Kidney glomerular epithelial cell (primary cell): ENCODE measurements around the gene TIGD3.

Experiments
- DNase-seq: peaks from one replicate; lab custom pipeline; 2025; lab: John Stamatoyannopoulos, UW

TIGD3 gene

DNA sequence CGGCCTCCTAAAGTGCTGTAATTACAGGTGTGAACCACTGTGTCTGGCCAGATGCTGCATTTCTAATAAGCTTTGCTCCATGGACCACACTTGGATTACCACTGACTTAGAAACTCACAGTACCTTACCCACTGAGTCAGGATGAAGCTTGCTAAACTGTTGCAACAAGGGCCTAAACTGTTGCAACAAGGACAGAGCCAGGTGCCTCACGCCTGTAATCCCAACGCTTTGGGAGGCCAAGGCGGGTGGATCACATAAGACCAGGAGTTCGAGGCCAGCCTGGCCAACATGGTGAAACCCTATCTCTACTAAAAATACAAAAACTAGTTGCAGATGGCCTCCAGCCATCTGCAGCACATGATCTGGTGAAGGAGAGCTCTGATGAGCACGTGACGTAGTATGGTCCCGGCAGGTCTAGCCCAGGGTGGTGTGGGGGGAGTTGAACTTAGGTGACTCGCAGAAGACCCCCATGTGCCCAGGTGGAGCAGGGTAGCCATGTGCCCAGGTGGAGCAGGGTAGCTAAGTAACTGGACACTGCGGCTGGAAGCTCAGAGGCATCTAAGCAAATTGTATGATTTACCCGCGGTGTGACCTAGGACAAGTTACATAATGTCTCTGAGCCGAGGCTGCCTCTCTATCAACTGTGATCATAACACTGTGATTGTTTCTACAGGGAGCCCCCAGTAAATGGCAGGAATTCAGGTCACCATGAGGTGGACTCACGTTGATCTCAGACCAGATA is 19.5 kb downstream of the TIGD3 start:
- DNase-seq: no peak

GRCh38 chr11:65375012-65375411 is 20.5 kb downstream of the TIGD3 start:
- no peak for DNase-seq

- DNase-seq: no peak
These were observed 21.7 kb downstream of the TIGD3 start for GRCh38 chr11:65376138-65376713.

DNA sequence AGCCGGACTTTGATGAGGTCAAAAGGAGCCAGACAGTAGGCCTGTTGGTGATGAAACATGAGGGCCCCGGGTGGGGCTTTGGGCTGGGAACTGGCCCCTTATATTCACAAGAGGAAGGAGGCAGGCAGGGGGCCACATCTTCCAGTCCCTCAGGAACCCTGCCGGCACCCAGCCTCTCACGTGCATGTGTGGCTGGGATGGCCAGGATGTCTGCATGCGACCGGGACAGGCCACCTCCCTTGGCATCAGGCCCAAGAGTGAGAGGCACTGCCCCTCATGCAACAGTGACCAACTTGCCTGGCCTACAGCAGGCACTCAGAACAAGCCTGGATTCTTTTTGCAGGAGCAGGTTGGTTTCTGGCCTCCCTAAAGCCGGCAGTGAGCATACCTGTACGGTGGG is 22.5 kb downstream of the TIGD3 start:
- DNase-seq: no peak

GRCh38 chr11:65377777-65378176 is 23.2 kb downstream of the TIGD3 start:
- DNase-seq: no peak

GRCh38 chr11:65378208-65378927 is 23.8 kb downstream of the TIGD3 start:
- DNase-seq: no peak

DNA sequence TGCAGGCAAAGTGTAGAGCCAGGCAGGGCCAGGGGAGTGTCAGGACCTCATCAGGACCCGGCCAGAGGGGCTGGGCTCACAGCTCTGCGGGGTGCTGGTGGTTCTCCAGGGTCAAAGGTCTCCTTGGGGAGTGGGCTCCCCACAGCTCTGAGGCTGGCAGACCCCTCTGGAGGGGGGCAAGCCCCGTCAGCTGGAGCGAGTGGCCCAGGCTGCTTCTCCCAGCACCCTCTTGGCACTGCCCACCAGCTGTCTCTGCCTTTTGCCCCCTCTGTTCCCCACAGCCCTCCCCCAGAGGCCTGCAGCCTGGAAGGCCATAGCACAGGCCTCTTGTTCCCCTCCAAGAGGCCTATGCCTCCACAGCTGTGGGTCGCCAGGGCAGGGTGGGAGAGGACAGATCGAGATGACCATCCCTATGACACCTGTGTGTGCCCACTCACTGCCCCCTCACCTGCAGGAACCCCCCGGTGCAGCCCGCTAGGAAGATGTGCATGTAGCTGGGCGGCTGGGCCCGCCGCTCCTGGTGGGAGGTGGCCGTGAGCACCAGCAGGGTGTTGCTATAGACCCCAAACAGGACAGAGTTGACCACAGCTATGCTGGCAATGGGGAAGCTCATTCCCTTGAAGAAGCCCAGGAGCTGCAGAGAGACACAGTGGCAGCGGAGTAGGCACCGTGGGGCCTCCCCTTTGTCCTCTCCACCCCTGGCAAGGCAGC is 24.5 kb downstream of the TIGD3 start:
- DNase-seq: no peak

DNA sequence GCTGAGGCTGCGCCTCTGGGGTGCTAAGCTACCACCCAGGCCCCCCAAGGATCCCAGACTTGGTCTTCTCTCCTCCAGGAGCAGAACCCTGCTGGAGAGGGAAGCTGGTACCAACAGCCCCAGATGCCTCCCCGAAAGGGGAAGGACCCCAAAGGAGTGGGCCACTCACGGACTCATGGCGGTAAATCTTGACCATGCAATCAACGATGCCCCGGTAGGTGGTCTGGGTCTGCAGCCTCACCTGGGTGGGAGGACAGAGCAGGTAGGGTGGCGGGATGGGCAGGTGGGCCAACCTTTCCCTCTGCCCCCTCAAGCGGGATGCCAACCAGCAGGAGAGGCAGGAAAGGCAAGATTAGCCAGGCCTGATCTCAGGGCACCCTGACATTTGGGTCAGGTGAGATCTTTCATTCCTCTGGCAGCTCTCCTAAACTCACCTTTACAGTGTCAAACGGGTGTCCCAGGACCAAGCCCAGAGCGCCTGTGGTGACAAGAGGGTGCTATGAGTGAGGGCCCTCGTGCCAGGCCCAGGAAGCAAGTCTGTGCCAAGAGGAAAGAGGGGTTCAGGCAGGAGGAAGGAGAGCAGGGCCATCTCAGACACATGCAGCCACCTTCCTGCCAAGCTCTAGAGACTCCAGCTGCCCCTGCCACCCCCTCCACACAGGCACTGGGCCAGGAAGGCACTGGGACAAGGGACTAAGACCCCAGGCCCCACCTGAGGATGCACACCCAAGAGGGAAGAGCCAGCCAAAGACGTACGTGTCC is 25.3 kb downstream of the TIGD3 start:
- no peak for DNase-seq

DNA sequence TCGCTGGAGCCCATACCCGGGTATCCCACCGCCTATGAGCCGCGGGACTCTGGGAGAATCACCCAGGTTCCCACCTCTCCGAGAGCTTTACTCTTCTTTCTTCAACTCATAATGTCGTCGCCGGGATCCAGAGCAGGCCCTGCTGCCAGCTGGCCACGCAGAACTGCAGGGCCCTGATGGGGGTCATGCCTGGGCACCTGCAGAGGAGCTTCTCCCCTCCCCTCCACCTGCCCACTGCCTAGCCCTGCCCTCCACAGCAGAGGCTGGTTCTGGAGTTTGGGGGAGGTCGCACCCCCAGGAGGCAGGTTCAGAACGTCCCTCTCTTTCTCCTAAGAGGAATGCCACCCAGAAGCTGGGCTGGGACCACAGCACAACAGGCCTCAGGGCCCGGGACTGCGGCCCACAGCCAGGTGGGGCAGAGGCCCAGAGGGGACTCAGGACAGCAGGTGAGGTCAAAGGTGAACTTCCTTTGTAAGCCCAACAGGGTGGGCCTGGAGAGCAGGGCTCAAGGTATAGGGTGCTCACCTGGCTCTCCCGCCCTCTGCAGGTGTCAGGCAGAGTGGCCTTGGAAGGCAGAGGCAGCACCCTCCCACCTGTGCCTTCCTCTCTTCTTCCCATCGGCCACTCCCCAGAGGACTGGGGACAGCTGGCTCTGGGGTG is 26.0 kb downstream of the TIGD3 start:
- no peak for DNase-seq

GRCh38 chr11:65381716-65382032 is 27.1 kb downstream of the TIGD3 start:
- DNase-seq: no peak

GRCh38 chr11:65382033-65382803 is 27.7 kb downstream of the TIGD3 start, which contains the start of gene SLC25A45:
Gene SLC25A45, minus strand, starts transcription at chr11:65382646. Its CDS starts 695 bp downstream, at chr11:65381951.
- DNase-seq: peak; percentile 96

DNA sequence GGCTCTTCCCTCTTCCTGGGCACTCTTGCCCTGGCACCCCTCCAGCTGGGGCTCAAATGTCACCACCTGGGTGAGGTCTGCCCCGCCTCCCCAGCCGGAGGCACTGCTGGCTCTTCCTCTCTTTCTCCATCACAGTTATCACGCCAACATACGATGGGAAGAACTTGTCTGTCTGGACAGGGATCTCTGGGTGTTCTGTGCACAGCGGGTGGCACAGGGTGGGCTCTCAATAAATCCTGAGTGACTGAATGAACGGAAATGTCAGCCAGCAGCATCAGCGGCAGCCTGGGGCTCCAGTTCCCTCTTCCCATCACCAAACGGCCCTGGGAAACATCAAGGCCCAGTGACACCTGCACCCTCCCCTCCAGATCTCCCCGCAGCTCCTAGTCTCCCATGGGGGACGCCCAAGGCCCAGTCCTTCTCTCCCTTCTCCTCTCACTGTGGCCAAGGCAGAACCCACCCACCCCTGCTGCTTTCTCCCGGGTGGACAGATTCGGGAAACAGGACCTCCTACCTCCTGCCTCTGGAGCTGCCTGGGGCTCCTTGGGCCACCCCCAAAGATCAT is 28.3 kb downstream of the TIGD3 start:
- DNase-seq: no peak

- no peak for DNase-seq
These were observed 29.2 kb downstream of the TIGD3 start for GRCh38 chr11:65383778-65384177.

DNA sequence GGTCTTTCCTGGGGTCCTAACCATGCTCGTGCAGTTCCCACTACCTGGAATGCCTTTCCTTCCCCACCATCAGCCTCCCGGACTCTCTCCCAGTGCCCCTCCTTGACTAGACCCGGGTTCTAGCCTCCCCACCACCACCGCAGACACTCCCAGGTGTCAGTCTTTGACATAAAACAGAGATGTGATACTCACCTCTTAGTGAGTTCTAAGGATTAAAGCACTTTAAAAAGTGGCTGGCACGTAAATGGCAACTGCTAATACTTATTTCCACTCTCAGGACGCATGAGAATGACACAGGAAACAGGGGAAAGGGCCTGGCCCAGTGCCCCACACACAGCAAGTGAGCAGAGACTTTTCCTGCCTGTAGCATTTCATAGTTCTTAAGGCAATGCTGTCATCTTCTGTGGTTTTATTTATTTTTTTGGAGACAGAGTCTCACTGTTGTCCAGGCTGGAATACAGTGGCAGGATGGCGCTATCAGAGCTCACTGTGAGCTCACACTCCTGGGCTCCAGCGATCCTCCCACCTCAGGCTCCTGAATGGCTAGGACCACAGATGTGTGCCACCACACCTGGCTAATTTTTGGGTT is 29.8 kb downstream of the TIGD3 start:
- DNase-seq: no peak

DNA sequence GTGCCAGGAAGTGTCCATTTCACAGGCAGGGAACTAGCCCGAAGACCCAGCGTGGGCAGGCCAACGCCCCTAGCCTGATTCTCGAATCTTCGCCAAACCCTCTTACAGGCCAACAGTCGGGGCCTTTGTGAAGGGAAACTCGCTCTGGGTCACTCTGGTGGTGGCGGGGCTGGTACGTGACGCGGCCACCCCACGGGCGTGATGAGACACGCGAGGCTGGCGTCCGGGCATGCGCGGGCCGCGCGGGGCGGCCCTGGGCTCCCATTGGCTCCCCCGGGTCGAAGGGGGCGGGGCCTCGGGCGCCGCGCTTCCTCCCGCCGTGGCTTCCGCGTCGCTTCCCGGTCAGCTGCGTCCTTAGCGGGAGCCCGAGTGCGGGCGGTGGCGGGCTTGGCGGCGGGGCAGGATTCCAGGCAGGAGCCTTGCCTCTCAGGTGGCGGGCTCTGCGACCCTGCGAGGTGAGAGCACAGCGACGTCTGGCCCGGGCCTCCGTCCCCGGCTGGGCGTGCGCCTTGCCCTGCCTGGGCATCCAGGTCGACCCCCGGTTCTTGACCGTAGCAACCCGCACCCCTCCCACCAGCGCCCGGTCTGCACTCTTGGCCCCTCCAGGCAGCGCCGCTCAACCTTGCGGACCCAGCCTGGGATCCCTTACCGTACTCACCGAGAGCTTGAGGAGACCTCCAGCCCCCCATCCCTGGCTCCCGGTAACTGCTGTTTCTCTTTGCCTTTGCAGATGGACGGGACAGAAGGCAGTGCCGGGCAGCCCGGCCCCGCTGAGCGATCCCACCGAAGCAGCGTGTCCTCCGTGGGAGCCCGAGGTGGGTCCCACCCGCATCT is 32.0 kb downstream of the TIGD3 start, which contains the start of gene FRMD8:
TSS of gene FRMD8 (plus strand) at position 331 of the 834 bp plus-strand sequence. CDS start at position 731, 400 bp downstream.
- peak; percentile 53 for DNase-seq

GRCh38 chr11:65388731-65389130 is 34.2 kb downstream of the TIGD3 start:
- DNase-seq: no peak

DNA sequence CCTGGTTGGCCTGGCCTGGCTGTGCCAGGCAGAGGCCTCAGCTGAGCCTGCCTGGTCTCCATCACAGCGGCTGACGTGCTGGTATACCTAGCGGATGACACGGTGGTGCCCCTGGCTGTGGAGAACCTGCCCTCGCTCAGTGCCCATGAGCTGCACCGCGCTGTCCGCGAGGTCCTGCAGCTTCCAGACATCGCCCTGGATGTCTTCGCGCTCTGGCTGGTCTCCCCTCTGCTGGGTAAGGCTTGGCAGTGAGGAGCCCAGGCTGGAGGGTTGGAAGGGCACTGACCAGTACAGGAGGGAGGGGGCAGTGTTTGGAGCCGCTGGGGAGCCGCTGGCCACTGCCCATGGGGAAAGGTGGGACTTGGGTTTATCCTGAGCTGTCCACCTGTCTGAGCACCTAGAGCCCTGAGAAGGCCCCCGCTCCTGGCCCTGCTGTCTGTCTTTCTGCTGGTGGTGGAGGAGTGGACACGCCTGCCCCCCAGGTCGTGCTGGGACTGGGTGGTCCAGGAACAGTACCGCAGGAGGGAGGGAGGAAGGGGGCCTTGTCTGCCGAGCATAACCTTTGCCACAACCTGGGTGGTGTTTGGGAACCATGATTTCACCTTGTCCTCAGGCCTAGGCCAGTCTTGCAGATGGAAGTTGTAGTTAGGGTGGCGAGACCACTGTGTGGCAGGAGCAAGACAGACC is 34.9 kb downstream of the TIGD3 start:
- no peak for DNase-seq
